ENCODE data around the gene GCH1.

The GCH1 gene

DNA sequence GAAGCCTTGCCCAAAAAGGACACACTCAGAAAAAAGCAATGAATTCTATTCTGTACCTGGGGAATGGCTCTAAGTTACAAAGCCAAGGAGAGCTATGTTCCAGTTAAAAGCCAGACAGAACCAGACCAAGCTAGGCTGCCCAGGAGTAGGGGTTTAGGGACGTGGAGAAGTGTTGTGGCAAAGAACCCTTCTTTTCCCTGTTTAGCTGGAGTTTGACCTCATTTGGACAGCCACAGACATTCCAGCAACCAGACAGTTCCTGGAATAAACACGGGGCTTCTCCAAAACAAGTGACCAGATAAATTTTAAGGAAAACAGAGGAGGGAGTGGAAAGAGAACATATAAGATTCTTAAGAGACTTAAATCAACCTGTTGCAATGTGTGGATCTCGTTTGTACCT lies 62.3 kb downstream of the GCH1 start:
- Histone ChIP-seq H3K9ac (no peak overlapping the region), H2AFZ (no peak overlapping the region), H3K36me3 (ENCODE audit: control insufficient read depth, insufficient read depth, low read length) (no peaks in the 10 kb centered on the region), H3K27me3 (ENCODE audit: control insufficient read depth, insufficient read depth, low read length) (no peaks in the 10 kb centered on the region), H3K79me2 (no peaks in the 10 kb centered on the region), H3K4me3 (ENCODE audit: low read depth, low read length) (no peak overlapping the region), H3K4me2 (ENCODE audit: low read length) (no peak overlapping the region), H3K4me1 (no peaks in the 10 kb centered on the region), H3K27ac (no peak overlapping the region), H3K9me3 (ENCODE audit: control insufficient read depth, low read length) (no peaks in the 10 kb centered on the region)
- no peak for TF ChIP-seq CTCF (IDR thresholded peaks at IDR 0.05)

- Histone ChIP-seq H3K4me1 (no peaks in the 10 kb centered on the region), H2AFZ (no peak overlapping the region), H3K36me3 (ENCODE audit: control insufficient read depth, insufficient read depth, low read length) (no peaks in the 10 kb centered on the region), H3K9ac (no peak overlapping the region), H3K4me2 (ENCODE audit: low read length) (no peak overlapping the region), H3K4me3 (ENCODE audit: low read depth, low read length) (no peak overlapping the region), H3K27me3 (ENCODE audit: control insufficient read depth, insufficient read depth, low read length) (no peaks in the 10 kb centered on the region), H3K79me2 (no peaks in the 10 kb centered on the region), H3K9me3 (ENCODE audit: control insufficient read depth, low read length) (no peaks in the 10 kb centered on the region), H3K27ac (no peak overlapping the region)
- no peak for TF ChIP-seq CTCF (IDR thresholded peaks at IDR 0.05)
Observed at GRCh38 chr14:54839701-54840119, 62.9 kb downstream of the GCH1 start.

DNA sequence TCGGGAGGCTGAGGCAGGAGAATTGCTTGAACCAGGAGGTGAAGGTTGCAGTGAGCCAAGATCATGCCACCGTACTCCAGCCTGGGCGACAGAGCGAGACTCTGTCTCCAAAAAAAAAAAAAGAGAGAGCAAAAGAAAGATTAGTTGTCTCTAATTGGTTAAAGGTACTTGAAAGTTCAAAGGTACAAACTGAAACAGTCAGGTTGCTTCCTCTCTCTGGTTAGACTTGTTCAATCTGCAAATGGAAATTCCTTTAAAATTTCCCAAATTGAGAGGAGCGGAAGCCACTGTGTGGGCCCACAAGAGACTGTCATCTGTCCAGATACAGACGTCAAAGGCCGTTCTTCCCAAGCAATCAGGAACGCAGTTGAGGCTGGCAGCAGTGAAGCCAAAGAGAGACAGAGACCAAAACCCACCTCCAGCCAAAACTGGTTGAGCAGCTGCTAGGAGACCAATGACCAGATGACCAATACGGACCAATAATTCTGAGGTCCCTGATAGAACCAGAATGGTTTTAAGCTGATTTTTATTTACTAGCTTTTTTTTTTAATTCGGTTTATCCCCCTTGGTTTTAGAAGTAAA lies 63.6 kb downstream of the GCH1 start:
- no peaks in the 10 kb centered on the region for H3K36me3 ChIP-seq (ENCODE audit: control insufficient read depth, insufficient read depth, low read length)
- no peak overlapping the region for H2AFZ ChIP-seq
- no peaks in the 10 kb centered on the region for H3K9me3 ChIP-seq (ENCODE audit: control insufficient read depth, low read length)
- H3K27me3 ChIP-seq (ENCODE audit: control insufficient read depth, insufficient read depth, low read length) = no peaks in the 10 kb centered on the region
- no peak overlapping the region for H3K4me3 ChIP-seq (ENCODE audit: low read depth, low read length)
- H3K79me2 ChIP-seq = no peaks in the 10 kb centered on the region
- H3K9ac ChIP-seq = no peak overlapping the region
- no peaks in the 10 kb centered on the region for H3K4me1 ChIP-seq
- TF ChIP-seq CTCF (IDR thresholded peaks at IDR 0.05) = no peak
- H3K4me2 ChIP-seq (ENCODE audit: low read length) = no peak overlapping the region
- H3K27ac ChIP-seq = no peak overlapping the region

- H3K9ac ChIP-seq = no peak overlapping the region
- no peak for TF ChIP-seq CTCF (IDR thresholded peaks at IDR 0.05)
- H3K27ac ChIP-seq = no peak overlapping the region
- H2AFZ ChIP-seq = no peak overlapping the region
- H3K9me3 ChIP-seq (ENCODE audit: control insufficient read depth, low read length) = no peaks in the 10 kb centered on the region
- H3K4me1 ChIP-seq = no peaks in the 10 kb centered on the region
- H3K36me3 ChIP-seq (ENCODE audit: control insufficient read depth, insufficient read depth, low read length) = no peaks in the 10 kb centered on the region
- H3K4me2 ChIP-seq (ENCODE audit: low read length) = no peak overlapping the region
- no peaks in the 10 kb centered on the region for H3K79me2 ChIP-seq
- no peak overlapping the region for H3K4me3 ChIP-seq (ENCODE audit: low read depth, low read length)
- no peaks in the 10 kb centered on the region for H3K27me3 ChIP-seq (ENCODE audit: control insufficient read depth, insufficient read depth, low read length)
Observed at GRCh38 chr14:54837508-54838149, 65.0 kb downstream of the GCH1 start.

DNA sequence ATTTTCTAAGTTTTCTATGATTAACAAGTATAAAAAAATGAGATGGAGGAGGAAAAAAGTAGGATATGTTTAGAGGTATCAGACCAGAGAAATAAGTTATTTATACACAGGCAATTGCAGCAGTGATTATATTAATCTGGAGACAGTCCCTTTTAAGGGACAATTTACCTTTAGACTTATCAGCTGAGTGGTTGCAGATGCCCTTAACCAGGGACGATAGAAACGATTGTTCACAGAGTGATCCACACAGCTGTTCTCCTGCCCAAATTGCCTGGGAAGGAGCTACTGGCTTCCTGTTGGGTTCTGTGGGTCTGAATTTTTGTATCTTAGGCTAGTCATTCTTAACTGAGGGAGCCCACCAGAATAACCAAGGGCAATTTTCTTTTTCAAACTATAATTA lies 66.4 kb downstream of the GCH1 start:
- Histone ChIP-seq H2AFZ (no peak overlapping the region), H3K9me3 (ENCODE audit: control insufficient read depth, low read length) (no peaks in the 10 kb centered on the region), H3K36me3 (ENCODE audit: control insufficient read depth, insufficient read depth, low read length) (no peaks in the 10 kb centered on the region), H3K27me3 (ENCODE audit: control insufficient read depth, insufficient read depth, low read length) (no peaks in the 10 kb centered on the region), H3K9ac (no peak overlapping the region), H3K4me3 (ENCODE audit: low read depth, low read length) (no peak overlapping the region), H3K27ac (no peak overlapping the region), H3K4me2 (ENCODE audit: low read length) (no peak overlapping the region), H3K79me2 (no peaks in the 10 kb centered on the region), H3K4me1 (no peaks in the 10 kb centered on the region)
- no peak for TF ChIP-seq CTCF (IDR thresholded peaks at IDR 0.05)
